Measurements from ENCODE around the gene SCUBE1. TPM values are rescaled to one million over a fixed set of nuclear protein-coding genes. Genes with fewer than 3 reads are reported as not detected.

Gene SCUBE1
- total RNA-seq, 4 donors from 2014 or later = 81.3 to 214 (median 141) TPM

- peaks cover 0 to 5% (median 0%) of the 10 kb centered on the region in 3 donors for H3K36me3 ChIP-seq
- no peak for TF ChIP-seq CTCF (IDR thresholded peaks at IDR 0.05)
- H3K9me3 ChIP-seq = no peaks in the 10 kb centered on the region
- no peaks in the 10 kb centered on the region for H3K27me3 ChIP-seq
- 71 to 77% methylated on average over 3 of the region's 3 CpGs for WGBS, 2 donors
- H3K4me1 ChIP-seq = peaks cover 0 to 6% (median 0%) of the 10 kb centered on the region in 4 donors
- H3K4me3 ChIP-seq = no peak overlapping the region
- no peak for DNase-seq (ENCODE audit: low spot score in 2 of 2)
- H3K27ac ChIP-seq = no peak overlapping the region
Observed at GRCh38 chr22:43331069-43331451, 12.1 kb downstream of the SCUBE1 start.

- Histone ChIP-seq H3K36me3 (peaks cover 0 to 5% (median 0%) of the 10 kb centered on the region in 3 donors), H3K4me3 (no peak overlapping the region), H3K4me1 (peaks cover 0 to 6% (median 0%) of the 10 kb centered on the region in 4 donors), H3K27ac (no peak overlapping the region), H3K9me3 (no peaks in the 10 kb centered on the region), H3K27me3 (no peaks in the 10 kb centered on the region)
- WGBS, 2 donors = 71 to 83% methylated on average over 7 of the region's 7 CpGs
- TF ChIP-seq EP300 (IDR thresholded peaks at IDR 0.05) (no peak), POLR2A (IDR thresholded peaks at IDR 0.05) (no peak)
- no peak for DNase-seq (ENCODE audit: low spot score in 2 of 2)
Observed at GRCh38 chr22:43330178-43331068, 12.7 kb downstream of the SCUBE1 start.

GRCh38 chr22:43329061-43329460, 14.1 kb downstream of the SCUBE1 start:
- Histone ChIP-seq H3K9me3 (no peaks in the 10 kb centered on the region), H3K4me3 (no peak overlapping the region), H3K27me3 (no peaks in the 10 kb centered on the region), H3K36me3 (no peaks in the 10 kb centered on the region), H3K27ac (no peak overlapping the region), H3K4me1 (peaks cover 0 to 6% (median 0%) of the 10 kb centered on the region in 4 donors)
- TF ChIP-seq POLR2A (IDR thresholded peaks at IDR 0.05) (no peak), EP300 (IDR thresholded peaks at IDR 0.05) (no peak), CTCF (IDR thresholded peaks at IDR 0.05) (no peak)
- DNase-seq (ENCODE audit: low spot score in 2 of 2) = no peak
- 67 to 76% methylated on average over 4 to 7 of the region's 7 CpGs for WGBS, 2 donors

GRCh38 chr22:43327157-43327438, 16.1 kb downstream of the SCUBE1 start:
- Histone ChIP-seq H3K9me3 (no peaks in the 10 kb centered on the region), H3K27me3 (no peaks in the 10 kb centered on the region), H3K27ac (no peak overlapping the region), H3K4me3 (no peak overlapping the region), H3K36me3 (no peaks in the 10 kb centered on the region), H3K4me1 (peaks cover 0 to 6% (median 0%) of the 10 kb centered on the region in 4 donors)
- 85% methylated on average over 1 to 2 of the region's 2 CpGs for WGBS, 2 donors
- no peak for TF ChIP-seq POLR2A (IDR thresholded peaks at IDR 0.05)
- TF ChIP-seq CTCF (IDR thresholded peaks at IDR 0.05) = no peak
- TF ChIP-seq EP300 (IDR thresholded peaks at IDR 0.05) = no peak
- no peak for DNase-seq (ENCODE audit: low spot score in 2 of 2)

- WGBS, 2 donors = 52 to 53% methylated on average over 17 of the region's 17 CpGs
- peaks cover 0 to 6% (median 0%) of the 10 kb centered on the region in 4 donors for H3K4me1 ChIP-seq
- H3K9me3 ChIP-seq = no peaks in the 10 kb centered on the region
- H3K27ac ChIP-seq = no peak overlapping the region
- DNase-seq (ENCODE audit: low spot score in 2 of 2) = no peak
- no peak overlapping the region for H3K4me3 ChIP-seq
- H3K36me3 ChIP-seq = no peaks in the 10 kb centered on the region
- TF ChIP-seq EP300 (IDR thresholded peaks at IDR 0.05) = no peak
- no peak for TF ChIP-seq POLR2A (IDR thresholded peaks at IDR 0.05)
- TF ChIP-seq CTCF (IDR thresholded peaks at IDR 0.05) = no peak
- no peaks in the 10 kb centered on the region for H3K27me3 ChIP-seq
Observed at GRCh38 chr22:43326331-43327156, 16.6 kb downstream of the SCUBE1 start.
